ENCODE measurements around the gene UBB. TPM values are rescaled to one million over a fixed set of nuclear protein-coding genes. Genes with fewer than 3 reads are reported as not detected.

The UBB gene
- total RNA-seq, 1 experiment from 2014 or later: 1,609 TPM

- Histone ChIP-seq H3T11ph (ENCODE audit: low read length) (no peak overlapping the region), H2BK5ac (ENCODE audit: insufficient read length, low read length) (no peak overlapping the region), H2BK15ac (ENCODE audit: low read depth, low read length) (no peak overlapping the region), H3K79me2 (ENCODE audit: insufficient read depth, low read length) (peaks cover 7% of the 10 kb centered on the region; the same call in 1 of the 2 replicates), H3K9ac (ENCODE audit: extremely low read depth, insufficient read length, low read length) (no peak overlapping the region), H3K14ac (ENCODE audit: insufficient read depth, low read length) (no peak overlapping the region), H4K5ac (ENCODE audit: insufficient read length, low read depth, low read length) (no peak overlapping the region), H3K23me2 (ENCODE audit: insufficient read length, low read depth, low read length, poor library complexity, severe bottlenecking) (peaks cover 7% of the 10 kb centered on the region), H2AFZ (ENCODE audit: low read length) (no peak overlapping the region), H3K18ac (ENCODE audit: insufficient read length, low read depth, low read length) (no peak overlapping the region), H4K91ac (ENCODE audit: insufficient read length, low read depth, low read length) (no peak overlapping the region), H3K4me1 (ENCODE audit: insufficient read depth, low read length) (0 out of 2 replicates have a peak, but pooled peaks cover 3% of the 10 kb centered on the region), H3K56ac (ENCODE audit: insufficient read length, low read depth, low read length) (no peak overlapping the region), H3K9me3 (ENCODE audit: control insufficient read depth, low read depth, low read length) (no peaks in the 10 kb centered on the region), H4K8ac (replicated peaks; ENCODE audit: insufficient read length, low read depth, low read length) (no peak overlapping the region), H2BK12ac (ENCODE audit: insufficient read length, low read depth, low read length) (no peak overlapping the region), H3K79me1 (ENCODE audit: insufficient read depth, low read depth, low read length, poor library complexity, severe bottlenecking) (peaks cover 3% of the 10 kb centered on the region), H2AK5ac (ENCODE audit: insufficient read length, low read length) (no peak overlapping the region), H3K4me2 (ENCODE audit: insufficient read depth, insufficient read length, low read length) (no peak overlapping the region), H2BK20ac (ENCODE audit: low read depth, low read length, poor library complexity, severe bottlenecking) (no peak overlapping the region), H2BK120ac (ENCODE audit: low read depth, low read length, poor library complexity, severe bottlenecking) (no peak overlapping the region), H4K20me1 (ENCODE audit: control insufficient read depth, insufficient read depth, insufficient read length) (no peaks in the 10 kb centered on the region), H3K4ac (ENCODE audit: low read depth, low read length) (no peak overlapping the region), H3K27me3 (ENCODE audit: insufficient read depth, low read length) (no peaks in the 10 kb centered on the region), H3K23ac (ENCODE audit: insufficient read length, low read depth, low read length) (no peak overlapping the region), H3K27ac (ENCODE audit: insufficient read length, low read depth, low read length) (no peak overlapping the region)
- H3K27ac Mint-ChIP-seq: no peak overlapping the region
- peaks cover 11 to 24% of the 10 kb centered on the region in 2 experiments for H3K4me1 Mint-ChIP-seq
- no peaks in the 10 kb centered on the region for H3K27me3 Mint-ChIP-seq (ENCODE audit: low read depth)
- no peak for TF ChIP-seq CTCF (conservative IDR thresholded peaks at IDR 0.05)
- peaks cover 2 to 3% of the 10 kb centered on the region in 2 experiments; a peak in 2 of 5 replicates for H3K9me3 Mint-ChIP-seq
- WGBS (ENCODE audit: extremely low coverage, insufficient read length, low lambda C conversion rate): no CpG with 5 or more reads among the region's 2 CpGs
- H3K4me3 Mint-ChIP-seq: no peak overlapping the region
- no peak for DNase-seq
- H3K36me3 Mint-ChIP-seq (ENCODE audit: insufficient read depth in 1 of 3, low read depth in 3 of 3): peaks cover 17 to 20% (median 18%) of the 10 kb centered on the region in 3 experiments; a peak in 6 of 7 replicates
Observed at GRCh38 chr17:16377941-16378341, 3.0 kb upstream of the UBB start.
